ELR (cell line): ENCODE results near the gene POU2F1.

Source experiments
- DNase-seq: peaks from one replicate; pipeline ENCODE4 v3.0.0-alpha.2; 2015; ENCODE audit warnings: low read depth

POU2F1 gene

DNA sequence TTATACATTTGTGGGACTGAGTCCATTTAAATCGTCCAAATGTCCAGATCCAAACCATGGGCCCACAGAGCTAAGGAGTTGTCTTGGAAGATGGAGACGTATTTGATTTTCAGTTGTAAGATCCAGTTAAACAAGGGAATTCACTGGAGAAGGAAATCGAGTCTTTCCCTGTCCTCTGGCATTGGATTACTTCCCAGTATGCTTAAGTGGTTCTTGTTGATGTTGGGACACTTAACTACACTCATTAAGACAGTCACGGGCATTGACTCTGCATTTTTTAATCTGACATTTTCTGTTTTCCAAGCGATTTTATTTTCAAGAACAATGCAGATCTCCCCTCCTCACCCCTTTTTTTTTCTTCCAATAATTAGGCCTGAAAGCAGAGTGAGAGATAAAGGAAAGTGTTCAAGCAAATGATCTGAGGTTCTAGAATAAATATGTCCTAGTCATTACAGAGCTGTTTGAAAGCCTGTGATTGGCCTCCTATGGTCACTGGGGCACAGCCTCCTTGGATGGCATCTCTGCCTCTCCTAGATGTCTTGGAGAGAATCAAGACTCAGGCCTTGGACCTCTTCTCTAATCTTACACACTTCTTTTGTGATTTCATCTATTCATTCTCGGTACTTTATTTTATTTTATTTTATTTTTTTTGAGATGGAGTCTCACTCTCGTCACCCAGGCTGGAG, 248.7 kb downstream of the POU2F1 start:
- DNase-seq, result no peak

DNA sequence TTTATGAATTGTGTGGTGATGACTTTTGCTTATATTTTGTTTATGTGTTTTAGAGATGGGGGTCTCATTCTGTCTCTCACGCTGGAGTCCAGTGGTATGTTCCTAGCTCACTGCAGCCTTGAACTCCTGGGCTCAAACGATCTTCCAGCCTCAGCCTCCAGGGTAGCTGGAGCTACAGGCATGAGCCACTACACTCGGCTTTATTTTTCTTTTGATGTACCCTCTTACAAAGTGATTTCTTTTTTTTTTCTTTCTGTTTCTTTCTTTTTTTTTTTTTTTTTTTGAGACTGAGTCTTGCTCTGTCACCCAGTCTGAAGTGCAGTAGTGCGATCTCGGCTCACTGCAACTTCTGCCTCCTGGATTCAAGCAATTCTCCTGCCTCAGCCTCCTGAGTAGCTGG, 250.9 kb downstream of the POU2F1 start:
- DNase-seq, result no peak

DNA sequence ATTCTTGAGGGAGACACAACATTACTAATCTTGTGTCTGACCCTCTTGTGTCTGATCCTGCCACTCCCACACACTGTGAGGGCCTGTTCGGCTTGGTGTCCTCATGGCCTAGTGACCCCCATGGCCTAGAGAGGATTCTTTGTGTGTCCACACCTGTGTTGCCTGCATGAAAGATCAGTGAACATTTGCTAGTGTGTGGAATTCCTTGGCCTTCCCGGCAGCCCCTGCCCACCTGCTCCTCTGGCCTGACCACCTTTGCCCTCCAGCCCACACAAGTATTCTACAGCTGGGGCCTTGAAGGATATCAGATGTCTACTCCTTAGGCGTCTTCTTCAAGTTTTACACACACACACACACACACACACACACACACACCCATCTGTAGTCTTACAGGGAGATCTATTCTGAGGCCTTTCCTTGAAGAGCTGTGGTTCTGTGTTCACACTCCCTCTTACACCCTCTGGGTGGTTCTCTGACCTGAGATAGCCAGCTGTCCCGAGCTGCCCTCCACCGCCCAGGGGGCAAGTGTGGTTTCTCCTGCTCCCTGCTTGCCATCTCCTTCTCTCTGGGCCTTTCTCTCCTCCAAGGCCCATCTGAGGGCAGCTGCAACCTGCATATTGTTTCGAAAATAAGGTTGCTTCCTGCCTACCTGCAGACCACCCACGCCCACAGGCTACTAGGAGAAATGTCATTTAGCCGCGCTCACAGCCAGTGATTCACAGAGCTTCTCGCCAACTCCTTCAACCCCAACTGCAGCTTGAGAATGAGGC, 252.3 kb downstream of the POU2F1 start:
- DNase-seq, result no peak

DNA sequence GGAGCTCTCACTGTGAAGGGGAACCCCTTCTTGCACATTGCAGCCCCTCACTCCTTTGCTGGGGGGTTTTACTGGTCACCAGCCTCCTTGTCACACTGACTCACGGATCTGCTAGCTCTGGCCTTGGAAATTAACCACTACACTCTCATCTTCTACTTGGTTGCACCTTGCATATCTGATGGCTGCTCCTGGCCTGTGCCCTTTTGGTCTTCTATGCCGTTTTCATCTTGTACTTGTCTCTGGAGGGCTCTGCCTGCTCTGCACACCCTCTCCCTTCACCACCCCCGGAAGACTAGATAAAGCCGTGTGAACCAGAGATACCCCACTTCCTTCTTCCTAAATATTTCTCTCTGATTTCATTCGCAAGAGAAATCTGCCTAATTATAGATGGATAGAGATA, 253.1 kb downstream of the POU2F1 start:
- DNase-seq, result no peak

DNA sequence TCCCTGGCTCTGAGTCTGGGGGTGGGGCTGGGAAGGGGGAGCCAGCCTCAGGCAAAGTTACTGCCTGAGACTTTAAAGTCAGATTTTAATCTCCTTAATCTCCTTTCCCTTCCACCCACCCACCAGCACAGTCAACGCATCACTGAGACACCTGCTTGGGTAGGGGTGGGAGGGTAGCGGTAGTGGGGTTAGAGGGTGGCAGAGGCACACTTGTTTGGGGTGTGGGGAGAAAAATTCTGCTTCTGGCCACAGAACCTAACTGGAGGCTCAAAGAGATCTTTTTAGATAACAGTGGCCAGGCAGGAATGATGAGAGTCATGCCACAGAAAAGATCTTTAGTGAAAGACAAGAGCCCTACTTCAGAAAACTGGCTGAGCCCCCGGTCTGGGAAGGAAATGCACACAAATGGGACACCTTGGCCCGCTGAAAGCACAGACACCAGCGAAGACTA, 253.5 kb downstream of the POU2F1 start:
- DNase-seq, result no peak

DNA sequence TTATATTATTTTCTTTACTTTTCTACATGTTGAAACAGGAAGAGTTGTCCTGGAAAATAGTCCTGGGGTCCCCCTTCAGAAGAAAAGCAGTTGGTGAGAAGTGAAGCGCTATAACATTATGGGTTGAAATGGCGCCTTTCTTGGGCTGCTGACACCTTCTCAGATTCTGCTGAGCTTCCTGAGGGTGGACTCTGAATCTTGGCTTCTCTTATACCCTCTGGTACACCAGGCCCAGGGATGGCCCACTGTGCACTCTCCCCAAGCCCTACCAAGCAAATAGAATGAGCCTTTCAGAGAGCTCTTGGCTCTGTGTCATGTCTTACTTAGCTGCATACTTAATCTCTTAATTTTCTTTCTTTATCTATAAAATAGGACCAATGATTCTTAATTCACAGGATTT, 255.4 kb downstream of the POU2F1 start:
- DNase-seq, result no peak
